Medulla oblongata (tissue), 1 donor: Measurements from ENCODE around the gene PPP1R1C.
A peak's percentile ranks its signal among the peaks of the same experiment; 100 is the strongest.

ENCODE experiments used
- DNase-seq: peaks from one replicate; pipeline ENCODE4 v3.0.0-alpha.2; 2015; ENCODE audit errors: extremely low spot score

The PPP1R1C gene

GRCh38 chr2:182064019-182064778 lies 78.5 kb downstream of the PPP1R1C start:
- DNase-seq = peak; percentile 35

GRCh38 chr2:182066400-182067087 lies 80.9 kb downstream of the PPP1R1C start:
- no peak for DNase-seq

DNA sequence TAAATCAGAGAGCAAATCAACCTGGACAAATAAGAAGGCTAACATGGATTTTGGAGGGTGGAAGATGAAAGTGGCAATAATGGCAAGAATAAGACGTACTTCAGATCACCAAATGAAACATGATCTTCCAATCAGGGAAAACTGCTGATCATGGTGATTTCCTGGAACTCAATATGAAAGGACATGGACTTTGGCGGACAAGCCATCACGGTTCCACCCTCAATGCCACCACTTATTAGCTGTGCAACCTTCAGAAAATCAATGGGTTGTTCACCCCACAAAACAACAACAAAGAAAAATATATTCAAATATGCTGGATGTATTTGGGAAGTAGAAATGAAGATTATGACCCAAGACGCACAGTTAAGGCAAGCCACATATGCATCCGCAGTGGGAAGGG lies 81.7 kb downstream of the PPP1R1C start:
- no peak for DNase-seq

DNA sequence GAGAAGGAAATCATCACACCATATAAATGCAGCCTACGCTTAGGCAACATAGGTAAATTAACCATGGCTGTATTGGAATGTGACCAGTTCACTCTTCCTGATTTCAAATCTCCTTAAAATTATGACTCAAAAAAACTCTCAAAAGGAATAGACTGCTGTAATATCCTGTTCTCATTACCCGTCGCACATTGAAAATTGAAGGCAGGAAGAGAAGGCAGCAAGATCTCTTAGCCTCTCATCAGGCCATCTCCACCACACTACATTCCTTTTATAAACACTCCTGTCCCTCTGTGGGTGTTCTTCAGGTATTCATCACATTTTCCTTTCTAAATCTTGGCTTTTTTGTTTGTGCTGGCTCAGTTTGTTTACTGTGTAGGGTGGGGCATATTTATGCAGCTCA lies 83.2 kb downstream of the PPP1R1C start:
- DNase-seq = no peak

DNA sequence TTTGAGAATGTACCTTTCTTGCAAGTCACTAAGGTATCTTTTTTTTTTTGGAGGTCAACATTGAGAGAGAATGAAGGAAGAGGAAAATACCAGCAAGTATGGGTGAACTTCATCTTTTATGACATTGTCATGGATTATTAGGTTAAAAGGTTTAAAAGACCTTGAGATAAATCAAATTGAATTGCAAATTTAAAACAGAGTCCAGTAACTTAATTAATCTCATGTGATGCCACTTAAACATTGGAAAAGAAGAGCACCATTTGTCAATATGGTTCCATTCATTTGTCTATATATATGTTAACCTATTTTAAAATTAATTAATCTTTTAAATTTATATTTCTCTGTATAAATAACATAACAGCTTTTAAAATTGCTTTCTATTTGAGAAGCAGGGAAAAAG lies 83.8 kb downstream of the PPP1R1C start:
- no peak for DNase-seq

DNA sequence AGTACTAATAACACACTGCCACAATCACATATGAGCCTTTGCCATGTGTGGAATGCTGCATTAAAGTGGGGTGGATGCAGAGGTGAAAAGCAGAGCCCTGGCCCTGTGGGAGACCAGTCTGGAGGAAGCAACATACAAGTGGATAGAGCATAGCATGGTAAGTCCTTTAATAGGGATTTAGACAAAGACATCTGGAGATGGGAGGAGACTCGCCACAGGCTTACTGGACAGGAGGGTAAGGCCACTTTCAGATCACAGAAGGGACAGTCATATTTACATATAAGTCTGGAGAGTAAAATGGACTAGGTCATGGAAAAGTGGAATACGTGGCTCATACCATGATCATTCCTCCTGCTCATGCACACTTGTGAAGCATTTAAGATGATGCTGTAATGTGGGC lies 84.3 kb downstream of the PPP1R1C start:
- no peak for DNase-seq

DNA sequence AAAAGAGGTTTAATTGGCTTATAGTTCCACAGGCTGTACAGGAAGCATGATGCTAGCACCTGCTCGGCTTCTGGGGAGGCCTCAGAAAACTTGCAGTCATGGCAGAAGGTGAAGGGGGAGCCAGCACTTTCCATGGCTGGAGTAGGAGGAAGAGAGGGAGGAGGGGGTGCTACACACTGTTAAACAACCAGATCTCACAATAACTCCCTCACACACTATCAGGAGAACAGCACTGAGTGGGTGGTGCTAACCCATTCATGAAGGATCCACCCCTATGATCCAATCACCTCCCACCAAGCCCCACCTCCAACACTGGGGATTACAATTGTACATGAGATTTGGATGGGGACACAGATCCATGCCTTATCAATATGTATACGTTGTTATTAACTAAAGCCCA lies 85.1 kb downstream of the PPP1R1C start:
- DNase-seq = no peak

DNA sequence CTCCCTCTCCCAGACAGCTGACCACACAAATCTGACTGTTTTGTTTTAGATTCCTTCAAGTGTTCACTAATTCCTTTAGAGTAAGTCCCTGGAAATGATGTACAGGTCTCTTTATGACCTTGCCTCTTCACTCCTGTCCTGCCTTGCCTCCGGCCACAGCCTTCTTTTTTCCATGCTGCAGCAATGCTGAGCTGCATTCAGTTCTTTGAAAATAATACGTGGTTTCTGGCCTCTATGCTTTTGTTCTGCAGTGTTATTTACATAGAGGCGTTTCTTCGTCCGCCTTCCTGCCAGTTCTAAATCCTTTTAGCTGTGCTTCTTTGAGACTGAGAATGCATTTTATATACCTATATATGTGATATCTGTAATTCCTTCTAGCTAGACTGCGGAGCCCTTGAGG lies 87.2 kb downstream of the PPP1R1C start:
- no peak for DNase-seq

GRCh38 chr2:182073613-182074012 lies 88.0 kb downstream of the PPP1R1C start:
- DNase-seq = no peak

- DNase-seq = no peak
Observed at GRCh38 chr2:182077023-182077422, 91.4 kb downstream of the PPP1R1C start.

- DNase-seq = peak; percentile 89
Observed at GRCh38 chr2:182077448-182078142, 91.9 kb downstream of the PPP1R1C start.

DNA sequence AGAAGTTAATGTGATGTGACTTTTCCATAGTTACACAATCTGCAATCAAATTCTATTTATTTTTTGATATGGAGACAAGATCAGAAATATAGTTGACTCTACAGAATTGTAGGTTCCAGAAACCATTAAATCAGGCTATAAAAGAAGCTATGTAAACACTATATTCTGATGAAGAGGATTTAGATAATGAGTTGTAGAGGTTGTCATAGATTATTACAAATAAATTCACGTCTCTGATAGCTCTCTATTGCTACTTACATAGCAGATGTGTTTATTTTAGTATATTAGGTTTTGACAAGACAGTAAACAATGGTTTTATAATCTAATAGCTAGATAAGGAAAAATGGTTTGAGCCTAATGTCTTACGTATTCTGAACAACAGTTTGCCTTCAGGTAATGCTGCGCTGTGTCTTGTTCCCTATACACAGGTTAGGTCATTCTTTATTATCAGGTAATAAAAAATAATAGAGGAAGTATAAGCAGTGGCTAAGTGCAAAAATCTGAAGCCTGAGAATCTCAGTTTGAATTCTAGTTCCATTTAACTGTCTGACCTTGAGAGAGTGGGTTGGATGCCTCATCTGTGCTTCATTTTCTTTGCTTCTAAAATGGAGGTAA lies 93.4 kb downstream of the PPP1R1C start:
- no peak for DNase-seq

- no peak for DNase-seq
Observed at GRCh38 chr2:182080493-182080892, 94.8 kb downstream of the PPP1R1C start.

GRCh38 chr2:182081602-182082260 lies 96.1 kb downstream of the PPP1R1C start:
- no peak for DNase-seq

GRCh38 chr2:182088681-182089320 lies 103.1 kb downstream of the PPP1R1C start:
- no peak for DNase-seq

DNA sequence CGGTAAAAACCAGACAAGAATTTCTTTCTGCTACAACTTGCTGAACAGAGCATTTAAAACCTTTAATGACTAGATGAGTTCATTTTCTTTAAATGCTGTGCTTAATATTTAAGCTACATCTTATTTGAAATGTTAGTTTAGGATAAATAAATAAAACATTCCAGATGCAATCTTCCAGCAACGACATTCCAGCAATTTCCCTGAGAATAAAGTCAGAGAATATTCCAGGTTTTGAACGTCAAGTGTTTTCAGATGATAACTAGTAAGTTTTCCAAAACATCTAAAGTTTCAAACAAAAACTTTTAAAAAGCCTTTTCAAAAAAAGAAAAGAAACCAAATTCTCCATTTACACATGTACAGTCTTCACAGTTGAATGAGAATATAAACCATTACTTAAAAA lies 104.8 kb downstream of the PPP1R1C start:
- DNase-seq = no peak

DNA sequence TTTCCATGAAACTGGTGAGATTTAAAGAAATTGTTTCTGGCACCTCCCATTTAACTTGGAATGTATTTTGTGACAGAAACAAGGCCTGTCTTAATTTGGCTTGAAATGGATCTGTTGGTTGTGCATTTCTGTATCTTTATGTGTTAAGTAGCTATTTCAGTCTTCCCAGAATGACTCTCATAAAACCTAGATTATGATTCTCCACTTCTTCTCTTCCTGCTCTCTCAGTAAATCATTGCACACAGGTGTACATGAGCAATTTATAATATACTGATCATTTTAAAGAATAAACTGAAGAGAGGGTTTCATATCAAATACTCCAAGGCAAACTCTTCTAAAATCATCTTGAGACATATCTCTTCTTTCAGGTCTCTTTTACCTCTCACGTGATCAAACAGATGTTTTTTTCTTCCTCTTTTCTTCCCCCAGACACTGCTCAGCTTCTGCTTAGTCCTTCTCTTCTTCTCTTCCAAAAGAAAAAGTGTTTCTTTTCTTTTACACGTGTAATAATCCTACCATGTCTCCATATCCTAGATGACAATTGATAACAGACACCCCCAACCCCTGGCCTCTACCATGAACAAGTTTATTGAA lies 112.0 kb downstream of the PPP1R1C start:
- DNase-seq = no peak

DNA sequence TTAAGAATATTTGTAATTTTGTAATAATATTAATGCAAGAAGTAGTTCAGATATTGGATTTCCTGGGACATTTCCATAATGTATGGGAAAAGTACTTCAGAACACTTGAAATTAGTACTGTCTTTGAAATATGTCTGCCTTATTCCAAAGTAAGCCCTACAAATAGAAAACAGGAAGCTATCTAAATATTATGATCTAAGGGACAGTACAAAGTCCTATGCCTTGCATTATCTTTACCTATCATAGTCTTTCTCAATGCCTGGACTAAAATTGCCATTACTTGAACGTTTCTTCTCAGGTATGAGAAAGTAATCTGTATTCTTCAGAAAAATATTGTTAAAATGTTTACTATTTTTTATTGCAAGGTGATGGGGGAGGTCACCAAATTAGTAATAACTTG lies 113.0 kb downstream of the PPP1R1C start:
- DNase-seq = no peak

DNA sequence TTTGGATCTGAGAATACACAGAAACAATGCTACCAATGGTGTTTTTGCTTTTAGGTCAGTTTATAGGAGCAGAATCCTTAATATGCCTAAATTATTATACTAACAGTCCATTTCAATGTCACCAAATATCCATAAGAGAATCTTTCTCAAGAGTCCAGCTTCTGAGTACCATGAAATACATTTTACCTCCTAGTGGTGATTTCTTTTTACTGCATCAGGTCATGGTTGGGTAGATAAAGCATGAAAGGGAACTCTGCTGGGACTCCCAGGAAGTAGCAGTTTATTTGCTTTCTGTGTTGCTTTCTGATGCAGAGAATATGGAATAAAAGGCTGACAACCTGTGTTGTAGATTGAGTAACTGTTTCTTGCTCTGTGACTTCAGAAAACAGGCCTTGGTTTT lies 115.6 kb downstream of the PPP1R1C start:
- DNase-seq = no peak

- peak; percentile 62 for DNase-seq
Observed at GRCh38 chr2:182103526-182103925, 117.9 kb downstream of the PPP1R1C start.

DNA sequence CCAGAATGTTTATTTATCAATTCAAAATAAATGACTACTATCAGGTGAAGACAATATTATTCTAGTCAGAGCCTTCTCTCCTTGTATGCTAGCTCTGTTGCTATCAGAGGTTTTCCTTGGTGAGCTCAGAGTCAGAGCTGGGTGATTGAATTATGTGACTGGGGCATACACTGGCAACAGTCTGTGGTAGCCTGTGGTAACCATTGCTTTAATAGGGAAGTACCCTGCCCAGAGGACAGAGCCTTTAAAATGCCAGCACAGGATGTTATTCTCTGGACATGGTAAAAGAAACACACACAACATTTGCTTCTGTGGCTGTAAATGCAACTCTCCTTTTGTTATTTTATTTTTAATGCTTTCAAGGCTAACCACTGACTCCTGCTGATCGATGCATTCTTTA lies 124.7 kb downstream of the PPP1R1C start:
- DNase-seq = peak; percentile 33
